Panc1 (cell line): ENCODE results near the gene CBY1.

Experiments
- CTCF ChIP-seq: fragments of 450-650 bp; IDR thresholded peaks from 2 replicates; pipeline ENCODE4 v1.5.1; 2017; ENCODE audit warnings: mild to moderate bottlenecking
- POLR2AphosphoS5 ChIP-seq: IDR thresholded peaks from 2 replicates; pipeline ENCODE4 v1.6.1; 2012; ENCODE audit warnings: mild to moderate bottlenecking, low read depth, low read length, moderate library complexity

GRCh38 chr22:38700270-38700788 is 43.9 kb downstream of the CBY1 start:
- TF ChIP-seq CTCF (no peak), POLR2AphosphoS5 (no peak)
